ENCODE data around the gene RTN4RL2. TPM values are rescaled to one million over a fixed set of nuclear protein-coding genes. Genes with fewer than 3 reads are reported as not detected.

Gene RTN4RL2
- total RNA-seq, 4 donors from 2014 or later: 0.48 TPM; not detected in 3

- peak; percentile 88 for DNase-seq
- Histone ChIP-seq H3K4me3 (no peak overlapping the region), H3K4me1 (peaks cover 27 to 46% (median 38%) of the 10 kb centered on the region in 4 donors), H3K27ac (no peak overlapping the region), H3K27me3 (peaks cover 48% of the 10 kb centered on the region), H3K36me3 (no peaks in the 10 kb centered on the region), H3K9me3 (no peaks in the 10 kb centered on the region)
- WGBS, 2 donors (ENCODE audit: low coverage in 1 of 2): 20 to 23% methylated on average over 1 to 17 of the region's 19 CpGs
- intact Hi-C loops (cut with DNase I; ENCODE audit: low total_unique reads) (loop anchor here (2.0 kb wide), 1 partner anchor 70 kb away; no protein-coding TSS in a partner anchor), in situ Hi-C loops (cut with MboI; ENCODE audit: low pct_ligation_motif_present in 1 of 4, low pct_unique_long_range_greater_than_20kb in 1 of 4, low sequenced_read_pairs in 3 of 4) (loop anchor here in 2 of 4 donors (10.0 to 25.0 kb wide), 3 partner anchors 68 to 1055 kb away; partner anchors contain the start of genes YPEL4 (in 2 of the 2) and OR5B21 (in 1 of the 2))
- peak; percentile 93 to 100 (median 99) for TF ChIP-seq CTCF (IDR thresholded peaks at IDR 0.05)
- no peak for TF ChIP-seq POLR2AphosphoS5 (IDR thresholded peaks at IDR 0.05)
Measured at GRCh38 chr11:57456960-57457642, 3.2 kb upstream of the RTN4RL2 start.

- H3K36me3 ChIP-seq: no peaks in the 10 kb centered on the region
- no peak for DNase-seq
- H3K27me3 ChIP-seq: peaks cover 52% of the 10 kb centered on the region
- no peak for TF ChIP-seq EP300 (IDR thresholded peaks at IDR 0.05; ENCODE audit: low read depth)
- TF ChIP-seq CTCF (IDR thresholded peaks at IDR 0.05): peak in 3 of 5 experiments; percentile 3 to 26 (median 5)
- TF ChIP-seq POLR2A (IDR thresholded peaks at IDR 0.05): no peak
- no peak overlapping the region for H3K27ac ChIP-seq
- 0 to 4% methylated on average over 2 to 7 of the region's 7 CpGs for WGBS, 2 donors (ENCODE audit: low coverage in 1 of 2)
- intact Hi-C loops (cut with DNase I; ENCODE audit: low total_unique reads): loop anchor here (2.0 kb wide), 1 partner anchor 69 kb away; no protein-coding TSS in a partner anchor
- no peak overlapping the region for H3K4me3 ChIP-seq
- no peaks in the 10 kb centered on the region for H3K9me3 ChIP-seq
- in situ Hi-C loops (cut with MboI; ENCODE audit: low pct_ligation_motif_present in 1 of 4, low pct_unique_long_range_greater_than_20kb in 1 of 4, low sequenced_read_pairs in 3 of 4): loop anchor here in 2 of 4 donors (10.0 to 25.0 kb wide), 3 partner anchors 67 to 1055 kb away; partner anchors contain the start of genes YPEL4 (in 2 of the 2) and OR5B21 (in 1 of the 2)
- H3K4me1 ChIP-seq: peaks cover 27 to 46% (median 38%) of the 10 kb centered on the region in 4 donors
Measured at GRCh38 chr11:57457643-57458023, 2.7 kb upstream of the RTN4RL2 start.

GRCh38 chr11:57458060-57458409 is 2.3 kb upstream of the RTN4RL2 start:
- Histone ChIP-seq H3K27ac (no peak overlapping the region), H3K27me3 (peaks cover 52% of the 10 kb centered on the region), H3K36me3 (no peaks in the 10 kb centered on the region), H3K4me3 (peak overlapping the region in 2 of 4 donors; percentile 30 to 51), H3K9me3 (no peaks in the 10 kb centered on the region), H3K4me1 (peaks cover 27 to 44% (median 37%) of the 10 kb centered on the region in 4 donors)
- no peak for TF ChIP-seq EP300 (IDR thresholded peaks at IDR 0.05; ENCODE audit: low read depth)
- TF ChIP-seq POLR2A (IDR thresholded peaks at IDR 0.05): no peak
- no peak for TF ChIP-seq CTCF (IDR thresholded peaks at IDR 0.05)
- no peak for TF ChIP-seq POLR2AphosphoS5 (IDR thresholded peaks at IDR 0.05)
- no peak for DNase-seq
- in situ Hi-C loops (cut with MboI; ENCODE audit: low pct_ligation_motif_present in 1 of 4, low pct_unique_long_range_greater_than_20kb in 1 of 4, low sequenced_read_pairs in 3 of 4) (loop anchor here in 2 of 4 donors (10.0 to 25.0 kb wide), 3 partner anchors 67 to 1054 kb away; partner anchors contain the start of genes YPEL4 (in 2 of the 2) and OR5B21 (in 1 of the 2)), intact Hi-C loops (cut with DNase I; ENCODE audit: low total_unique reads) (no loop called here)
- 3% methylated on average over 12 of the region's 16 CpGs; no CpG with 5 or more reads in 1 of the 2 donors for WGBS, 2 donors (ENCODE audit: low coverage in 1 of 2)

GRCh38 chr11:57458410-57459163 is 1.7 kb upstream of the RTN4RL2 start:
- in situ Hi-C loops (cut with MboI; ENCODE audit: low pct_ligation_motif_present in 1 of 4, low pct_unique_long_range_greater_than_20kb in 1 of 4, low sequenced_read_pairs in 3 of 4) (loop anchor here in 2 of 4 donors (10.0 to 25.0 kb wide), 3 partner anchors 66 to 1054 kb away; partner anchors contain the start of genes YPEL4 (in 2 of the 2) and OR5B21 (in 1 of the 2)), intact Hi-C loops (cut with DNase I; ENCODE audit: low total_unique reads) (no loop called here)
- Histone ChIP-seq H3K36me3 (no peaks in the 10 kb centered on the region), H3K4me3 (peak overlapping the region in 3 of 4 donors; percentile 14 to 51 (median 30)), H3K27ac (no peak overlapping the region), H3K4me1 (peaks cover 27 to 42% (median 36%) of the 10 kb centered on the region in 4 donors), H3K27me3 (peaks cover 52% of the 10 kb centered on the region), H3K9me3 (no peaks in the 10 kb centered on the region)
- peak; percentile 56 for DNase-seq
- TF ChIP-seq CTCF (IDR thresholded peaks at IDR 0.05) (peak; percentile 80 to 87 (median 82)), POLR2AphosphoS5 (IDR thresholded peaks at IDR 0.05) (no peak)
- WGBS, 2 donors (ENCODE audit: low coverage in 1 of 2): 1 to 4% methylated on average over 8 to 39 of the region's 44 CpGs
